Endothelial cell of umbilical vein (primary cell): ENCODE results near the gene DNAJC18.

Experiments used
- GATA2 ChIP-seq: IDR thresholded peaks from 2 replicates; pipeline ENCODE4 v1.7.0; 2011; ENCODE audit warnings: low read depth, mild to moderate bottlenecking, moderate library complexity, mixed read lengths, low read length; ENCODE audit not compliant: insufficient read length, insufficient read depth
- POLR2A ChIP-seq: IDR thresholded peaks from 2 replicates; pipeline ENCODE4 v1.6.1; 2012; ENCODE audit warnings: low read depth, mild to moderate bottlenecking, control low read depth, low read length
- TF ChIP-seq, protein P1 (sequence below), 2 donors: IDR thresholded peaks; 1 replicate in 1 of 2; 2 replicates in 1 of 2; pipeline ENCODE4 v1.5.1; 2011; ENCODE audit warnings: low read length in 2 of 2, mild to moderate bottlenecking in 2 of 2, moderate library complexity in 2 of 2, control low read depth in 1 of 2, inconsistent platforms in 1 of 2, low read depth in 1 of 2; ENCODE audit not compliant: insufficient read depth in 1 of 2; ENCODE audit errors: extremely low read depth in 1 of 2
- TF ChIP-seq, protein P2 (sequence below): IDR thresholded peaks from 2 replicates; pipeline ENCODE4 v1.6.1; 2011; ENCODE audit not compliant: insufficient read depth, insufficient read length

DNA sequence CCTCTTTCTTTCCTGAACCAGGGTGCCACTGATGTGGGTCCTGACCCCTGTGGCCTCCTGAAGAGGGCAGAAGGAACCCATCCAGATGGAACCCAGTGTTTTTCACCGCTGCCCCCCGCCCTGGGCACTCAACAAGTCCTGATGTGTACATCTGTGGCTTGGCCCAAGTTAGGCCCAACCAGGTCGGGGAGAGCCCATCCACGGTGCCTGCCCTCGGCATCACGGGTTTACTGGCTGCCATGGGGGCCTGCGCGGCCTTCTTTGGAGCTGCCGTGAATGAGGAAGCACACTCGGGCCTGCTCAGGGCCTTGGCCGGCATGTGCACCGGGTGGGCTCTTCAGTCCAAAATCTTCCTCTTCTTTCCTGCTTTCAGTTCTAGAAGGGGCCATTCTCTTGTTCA, 17.5 kb upstream of the DNAJC18 start:
- peak; percentile 16 for TF ChIP-seq POLR2A
- TF ChIP-seq, protein P1, sequence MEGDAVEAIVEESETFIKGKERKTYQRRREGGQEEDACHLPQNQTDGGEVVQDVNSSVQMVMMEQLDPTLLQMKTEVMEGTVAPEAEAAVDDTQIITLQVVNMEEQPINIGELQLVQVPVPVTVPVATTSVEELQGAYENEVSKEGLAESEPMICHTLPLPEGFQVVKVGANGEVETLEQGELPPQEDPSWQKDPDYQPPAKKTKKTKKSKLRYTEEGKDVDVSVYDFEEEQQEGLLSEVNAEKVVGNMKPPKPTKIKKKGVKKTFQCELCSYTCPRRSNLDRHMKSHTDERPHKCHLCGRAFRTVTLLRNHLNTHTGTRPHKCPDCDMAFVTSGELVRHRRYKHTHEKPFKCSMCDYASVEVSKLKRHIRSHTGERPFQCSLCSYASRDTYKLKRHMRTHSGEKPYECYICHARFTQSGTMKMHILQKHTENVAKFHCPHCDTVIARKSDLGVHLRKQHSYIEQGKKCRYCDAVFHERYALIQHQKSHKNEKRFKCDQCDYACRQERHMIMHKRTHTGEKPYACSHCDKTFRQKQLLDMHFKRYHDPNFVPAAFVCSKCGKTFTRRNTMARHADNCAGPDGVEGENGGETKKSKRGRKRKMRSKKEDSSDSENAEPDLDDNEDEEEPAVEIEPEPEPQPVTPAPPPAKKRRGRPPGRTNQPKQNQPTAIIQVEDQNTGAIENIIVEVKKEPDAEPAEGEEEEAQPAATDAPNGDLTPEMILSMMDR (IDR thresholded peaks at IDR 0.05; ENCODE audit: extremely low read depth in 1 of 2, insufficient read depth in 1 of 2, low read depth in 1 of 2, low read length in 2 of 2) = no peak
- TF ChIP-seq, protein P2, sequence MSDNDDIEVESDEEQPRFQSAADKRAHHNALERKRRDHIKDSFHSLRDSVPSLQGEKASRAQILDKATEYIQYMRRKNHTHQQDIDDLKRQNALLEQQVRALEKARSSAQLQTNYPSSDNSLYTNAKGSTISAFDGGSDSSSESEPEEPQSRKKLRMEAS = no peak
- TF ChIP-seq GATA2 = no peak
